GM23338 (cell line): ENCODE results near the gene RNF213. TPM values are rescaled to one million over a fixed set of nuclear protein-coding genes. Genes with fewer than 3 reads are reported as not detected.

Experiments used
- ATAC-seq: fragments of 200-7000 bp; cut with Tn5 transposase; 3 replicates; pipeline ENCODE4 v1.9.1; 2020
- DNase-seq: peaks from one replicate; pipeline ENCODE4 v3.0.0-alpha.2; 2015; ENCODE audit warnings: low spot score
- H2AFZ ChIP-seq: fragments of 200-600 bp; sonication (generic); 2 replicates; pipeline ENCODE4 v1.8.0; 2016; ENCODE audit warnings: antibody characterized with exemption, mild to moderate bottlenecking, moderate library complexity
- H3F3A ChIP-seq: fragments of 200-600 bp; sonication (generic); replicated peaks from 2 replicates; pipeline ENCODE4 v1.8.0; 2017; ENCODE audit warnings: antibody characterized with exemption, mixed run types, low read depth
- H3K27ac ChIP-seq: fragments of 200-600 bp; sonication (generic); 2 replicates; pipeline ENCODE4 v1.6.1; 2016; ENCODE audit warnings: low read depth
- H3K27me3 ChIP-seq: fragments of 200-600 bp; sonication (generic); 2 replicates; pipeline ENCODE4 v1.8.0; 2016; ENCODE audit warnings: mild to moderate bottlenecking, mixed run types, moderate library complexity; ENCODE audit not compliant: insufficient read depth
- H3K36me3 ChIP-seq: fragments of 200-600 bp; sonication (generic); 2 replicates; pipeline ENCODE4 v1.8.0; 2016; ENCODE audit warnings: mild to moderate bottlenecking; ENCODE audit not compliant: insufficient read depth
- H3K4me1 ChIP-seq: fragments of 200-600 bp; sonication (generic); 2 replicates; pipeline ENCODE4 v1.8.0; 2016; ENCODE audit warnings: mild to moderate bottlenecking, moderate library complexity; ENCODE audit not compliant: insufficient read depth
- H3K4me2 ChIP-seq: fragments of 200-600 bp; sonication (generic); 2 replicates; pipeline ENCODE4 v1.7.1; 2017; ENCODE audit warnings: mixed run types
- H3K4me3 ChIP-seq: fragments of 200-600 bp; sonication (generic); 2 replicates; pipeline ENCODE4 v1.6.1; 2016; ENCODE audit warnings: mixed run types
- H3K79me2 ChIP-seq: fragments of 200-600 bp; sonication (generic); replicated peaks from 2 replicates; pipeline ENCODE4 v1.8.0; 2017; ENCODE audit warnings: mild to moderate bottlenecking; ENCODE audit not compliant: insufficient read depth
- H3K9me2 ChIP-seq: fragments of 200-600 bp; sonication (generic); 2 replicates; pipeline ENCODE4 v1.8.0; 2017; ENCODE audit not compliant: insufficient read depth
- H4K20me1 ChIP-seq: fragments of 200-600 bp; sonication (generic); replicated peaks from 2 replicates; pipeline ENCODE4 v1.8.0; 2017; ENCODE audit warnings: mild to moderate bottlenecking; ENCODE audit not compliant: insufficient read depth
- H3K27ac Mint-ChIP-seq: 2 replicates; pipeline ENCODE4 v1.8.0; 2020; ENCODE audit warnings: inconsistent platforms, mild to moderate bottlenecking, moderate library complexity, mixed read lengths
- H3K27me3 Mint-ChIP-seq: 3 replicates; pipeline ENCODE4 v1.8.0; 2022; ENCODE audit warnings: low read depth, mild to moderate bottlenecking, moderate library complexity, mixed read lengths, inconsistent platforms; ENCODE audit not compliant: insufficient read depth, poor library complexity
- H3K36me3 Mint-ChIP-seq: 3 replicates; pipeline ENCODE4 v1.8.0; 2021; ENCODE audit warnings: low read depth, mild to moderate bottlenecking, inconsistent platforms, moderate library complexity, mixed read lengths
- H3K4me1 Mint-ChIP-seq: 3 replicates; pipeline ENCODE4 v1.8.0; 2020; ENCODE audit warnings: mild to moderate bottlenecking, inconsistent platforms, mixed read lengths
- H3K4me3 Mint-ChIP-seq: 3 replicates; pipeline ENCODE4 v1.8.0; 2021; ENCODE audit warnings: moderate library complexity, mild to moderate bottlenecking, inconsistent platforms, mixed read lengths
- H3K9me3 Mint-ChIP-seq: 3 replicates; pipeline ENCODE4 v1.8.0; 2020; ENCODE audit warnings: moderate library complexity, mild to moderate bottlenecking, inconsistent platforms, mixed read lengths
- CREB1 ChIP-seq: fragments of 250-450 bp; sonication (Bioruptor Pico); IDR thresholded peaks from 2 replicates; pipeline ENCODE4 v1.5.0; 2020; ENCODE audit warnings: low read depth, mild to moderate bottlenecking, moderate library complexity
- CTCF ChIP-seq, 2 experiments: fragments of 200-600 bp in 1 of 2; sonication (generic) in 1 of 2; conservative IDR thresholded peaks; 2 replicates each; pipeline versions ENCODE4 v1.5.1 to v1.6.1; 2016 to 2017; ENCODE audit warnings: antibody characterized with exemption in 2 of 2, low read depth in 2 of 2, mild to moderate bottlenecking in 2 of 2, moderate library complexity in 1 of 2
- ETS1 ChIP-seq: IDR thresholded peaks from 2 replicates; pipeline ENCODE4 v1.6.1; 2016; ENCODE audit warnings: antibody characterized with exemption
- EZH2 ChIP-seq: fragments of 200-600 bp; sonication (generic); IDR thresholded peaks from one replicate; pipeline ENCODE4 v1.8.0; 2017; ENCODE audit warnings: antibody characterized with exemption, mild to moderate bottlenecking, low read depth; ENCODE audit not compliant: unreplicated experiment
- EZH2phosphoT487 ChIP-seq: fragments of 200-600 bp; sonication (generic); IDR thresholded peaks from one replicate; pipeline ENCODE4 v1.8.1; 2018; ENCODE audit warnings: antibody characterized with exemption; ENCODE audit not compliant: unreplicated experiment
- JUNB ChIP-seq: IDR thresholded peaks from one replicate; pipeline ENCODE4 v1.6.1; 2016; ENCODE audit warnings: antibody characterized with exemption; ENCODE audit not compliant: unreplicated experiment
- NANOG ChIP-seq: IDR thresholded peaks from 2 replicates; pipeline ENCODE4 v1.6.1; 2016; ENCODE audit warnings: antibody characterized with exemption, borderline replicate concordance
- POLR2AphosphoS5 ChIP-seq: IDR thresholded peaks from 2 replicates; pipeline ENCODE4 v1.6.1; 2016; ENCODE audit warnings: antibody characterized with exemption, low read depth
- REST ChIP-seq: IDR thresholded peaks from one replicate; pipeline ENCODE4 v1.6.1; 2018; ENCODE audit warnings: antibody characterized with exemption; ENCODE audit not compliant: unreplicated experiment
- STAT1 ChIP-seq: IDR thresholded peaks from one replicate; pipeline ENCODE4 v1.6.1; 2016; ENCODE audit warnings: antibody characterized with exemption; ENCODE audit not compliant: unreplicated experiment
- ZNF114 ChIP-seq: fragments of 250-450 bp; sonication (Bioruptor Pico); IDR thresholded peaks from 2 replicates; pipeline ENCODE4 v1.5.0; 2020; ENCODE audit warnings: mild to moderate bottlenecking, moderate library complexity
- ZNF331 ChIP-seq: fragments of 250-450 bp; sonication (Bioruptor Pico); IDR thresholded peaks from 2 replicates; pipeline ENCODE4 v1.5.0; 2020; ENCODE audit warnings: low read depth, mild to moderate bottlenecking, moderate library complexity
- polyA plus RNA-seq: library from polyadenylated mRNA; unstranded; fragments of >200 nt; fragmentation: Nextera tagmentation; extraction: Ambion mirVana; gene quantifications from 2 replicates; pipeline ENCODE4 v1.2.1, GENCODE V29; 2016
- total RNA-seq: library from RNA; depleted of rRNA; stranded (reverse); fragments of >200 nt; shearing (Covaris generic); gene quantifications from 2 replicates; pipeline ENCODE4 v1.2.3, GENCODE V29; 2014

RNF213 gene
- total and polyA plus RNA-seq, 2 experiments from 2014 or later: 21.2 to 67.2 TPM

- no peak for DNase-seq
- ATAC-seq: no peak
- Histone ChIP-seq H3K27me3 (no peaks in the 10 kb centered on the region), H4K20me1 (no peaks in the 10 kb centered on the region; the same call in 1 of the 2 replicates), H3K36me3 (no peaks in the 10 kb centered on the region), H3K4me3 (no peak overlapping the region), H2AFZ (no peak overlapping the region), H3K27ac (no peak overlapping the region), H3K9me2 (no peaks in the 10 kb centered on the region), H3F3A (no peaks in the 10 kb centered on the region), H3K4me2 (no peak overlapping the region), H3K79me2 (no peaks in the 10 kb centered on the region), H3K4me1 (no peaks in the 10 kb centered on the region)
- Mint-ChIP-seq H3K4me3 (no peak overlapping the region), H3K27ac (no peak overlapping the region), H3K9me3 (no peaks in the 10 kb centered on the region), H3K27me3 (peaks cover 9% of the 10 kb centered on the region), H3K36me3 (no peaks in the 10 kb centered on the region; the same call in 2 of the 3 replicates), H3K4me1 (peaks cover 4% of the 10 kb centered on the region; the same call in 2 of the 3 replicates)
- no peak for TF ChIP-seq EZH2
- TF ChIP-seq ZNF114: no peak
- TF ChIP-seq NANOG: no peak
- no peak for TF ChIP-seq EZH2phosphoT487
- TF ChIP-seq CTCF (conservative IDR thresholded peaks at IDR 0.05; ENCODE audit: low read depth in 2 of 2): no peak
- TF ChIP-seq REST: no peak
These were observed 169.0 kb downstream of the RNF213 start for GRCh38 chr17:80429356-80430275.

- Histone ChIP-seq H2AFZ (no peak overlapping the region), H4K20me1 (no peaks in the 10 kb centered on the region; the same call in 1 of the 2 replicates), H3K4me1 (no peaks in the 10 kb centered on the region), H3K36me3 (no peaks in the 10 kb centered on the region), H3K4me2 (no peak overlapping the region), H3F3A (no peaks in the 10 kb centered on the region), H3K27me3 (no peaks in the 10 kb centered on the region), H3K4me3 (no peak overlapping the region), H3K27ac (no peak overlapping the region), H3K9me2 (no peaks in the 10 kb centered on the region), H3K79me2 (no peaks in the 10 kb centered on the region)
- H3K27ac Mint-ChIP-seq: no peak overlapping the region
- H3K9me3 Mint-ChIP-seq: no peaks in the 10 kb centered on the region
- peaks cover 4% of the 10 kb centered on the region; the same call in 2 of the 3 replicates for H3K4me1 Mint-ChIP-seq
- H3K27me3 Mint-ChIP-seq: peaks cover 9% of the 10 kb centered on the region
- H3K36me3 Mint-ChIP-seq: no peaks in the 10 kb centered on the region; the same call in 2 of the 3 replicates
- no peak for ATAC-seq
- no peak overlapping the region for H3K4me3 Mint-ChIP-seq
- DNase-seq: no peak
- TF ChIP-seq ETS1 (no peak), NANOG (no peak), CTCF (conservative IDR thresholded peaks at IDR 0.05; ENCODE audit: low read depth in 2 of 2) (no peak), STAT1 (no peak), POLR2AphosphoS5 (no peak), JUNB (no peak), EZH2phosphoT487 (no peak), ZNF331 (no peak), CREB1 (no peak)
These were observed 170.0 kb downstream of the RNF213 start for GRCh38 chr17:80430446-80431245.
